ENCODE measurements around the gene SPATA21. TPM values are rescaled to one million over a fixed set of nuclear protein-coding genes. Genes with fewer than 3 reads are reported as not detected.

The SPATA21 gene
- total and polyA plus RNA-seq, 2 donors (not counting 3 experiments of a cell fraction or from before 2014, with no cell fraction given): not detected

GRCh38 chr1:16405441-16405840 lies 31.8 kb downstream of the SPATA21 start:
- no peak for TF ChIP-seq MYC (IDR thresholded peaks at IDR 0.05; ENCODE audit: low read depth, low read length)
- TF ChIP-seq MAX (IDR thresholded peaks at IDR 0.05; ENCODE audit: insufficient read depth, insufficient read length): no peak
- no peak for TF ChIP-seq GATA2 (IDR thresholded peaks at IDR 0.05; ENCODE audit: insufficient read depth, insufficient read length, low read depth, low read length)
- TF ChIP-seq EZH2 (IDR thresholded peaks at IDR 0.05; ENCODE audit: borderline replicate concordance, low read depth, low read length, severe bottlenecking): no peak
- no peak for TF ChIP-seq CTCF (IDR thresholded peaks at IDR 0.05; ENCODE audit: extremely low read depth in 1 of 2, insufficient read depth in 1 of 2, low read depth in 1 of 2, low read length in 2 of 2)
- TF ChIP-seq FOS (IDR thresholded peaks at IDR 0.05; ENCODE audit: borderline replicate concordance, insufficient read depth, low read length): no peak
- no peak for TF ChIP-seq POLR2A (IDR thresholded peaks at IDR 0.05; ENCODE audit: low read depth, low read length)
- no peak for TF ChIP-seq POLR2AphosphoS5 (IDR thresholded peaks at IDR 0.05; ENCODE audit: insufficient read depth, low read depth, low read length)
- TF ChIP-seq JUN (IDR thresholded peaks at IDR 0.05; ENCODE audit: borderline replicate concordance, insufficient read depth, insufficient read length, low read depth): no peak
- no peaks in the 10 kb centered on the region for H3K4me1 ChIP-seq (ENCODE audit: control insufficient read depth, extremely low read depth, insufficient read depth, low read length)
- no peaks in the 10 kb centered on the region for H4K20me1 ChIP-seq (replicated peaks; ENCODE audit: control insufficient read depth, extremely low read depth, insufficient read depth, low read length)
- no TSS peak for BruUV-seq (replicated peaks)
- ChIA-PET POLR2A (no interaction called here), CTCF (no interaction called here)
- no peak overlapping the region for H3K4me2 ChIP-seq (ENCODE audit: insufficient read depth, low read length)
- peaks cover 0 to 3% of the 10 kb centered on the region in 2 experiments for H3K36me3 ChIP-seq (ENCODE audit: control insufficient read depth in 2 of 2, extremely low read depth in 1 of 2, insufficient read depth in 2 of 2, low read length in 2 of 2)
- FAIRE-seq (no peak), DNase-seq (ENCODE audit: low read depth, low spot score) (no peak)
- no peak overlapping the region for H3K4me3 ChIP-seq (replicated peaks in 1 of 3; ENCODE audit: insufficient read depth in 1 of 3, low read depth in 1 of 3, low read length in 3 of 3)
- H3K27me3 ChIP-seq (ENCODE audit: control insufficient read depth in 2 of 2, insufficient read depth in 2 of 2, low read length in 2 of 2): no peaks in the 10 kb centered on the region
- no peak overlapping the region for H2AFZ ChIP-seq (ENCODE audit: low read depth, low read length)
- intact Hi-C loops (cut with micrococcal nuclease) (no loop called here), dilution Hi-C loops (cut with MboI; ENCODE audit: extremely low pct_ligation_motif_present, low sequenced_read_pairs) (no loop called here)
- no peak overlapping the region for H3K27ac ChIP-seq (ENCODE audit: insufficient read depth, low read depth, low read length)
- H3K9ac ChIP-seq (replicated peaks; ENCODE audit: extremely low read depth, insufficient read depth, low read length): no peak overlapping the region
- H3K79me2 ChIP-seq (ENCODE audit: control insufficient read depth, insufficient read depth, low read length): no peaks in the 10 kb centered on the region
- no peaks in the 10 kb centered on the region for H3K9me3 ChIP-seq (replicated peaks; ENCODE audit: control insufficient read depth, insufficient read depth, low read length)
- H3K9me1 ChIP-seq (replicated peaks; ENCODE audit: control insufficient read depth, extremely low read depth, insufficient read depth, low read length): no peaks in the 10 kb centered on the region
